Cardiac fibroblast (primary cell): Measurements from ENCODE around the gene NDUFA11.

Experiments used
- DNase-seq, 2 donors: peaks; one replicate each; pipeline versions ENCODE4 v3.0.0 to v3.0.0-alpha.2; 2010; ENCODE audit warnings: low read depth in 2 of 2
- H3K4me3 ChIP-seq, 2 donors: replicated peaks in 1 of 2; 1 replicate in 1 of 2; 2 replicates in 1 of 2; pipeline ENCODE4 v1.5.1; 2011; ENCODE audit warnings: low read depth in 2 of 2, low read length in 2 of 2, mild to moderate bottlenecking in 2 of 2, moderate library complexity in 1 of 2
- CTCF ChIP-seq: IDR thresholded peaks from one replicate; pipeline ENCODE4 v1.5.1; 2011; ENCODE audit warnings: low read depth, mild to moderate bottlenecking, low read length, inconsistent platforms

Gene NDUFA11

GRCh38 chr19:5937550-5937949, 34.0 kb upstream of the NDUFA11 start:
- no peak for TF ChIP-seq CTCF
- DNase-seq: no peak

GRCh38 chr19:5936292-5936592, 32.7 kb upstream of the NDUFA11 start:
- no peak for TF ChIP-seq CTCF
- H3K4me3 ChIP-seq: no peak overlapping the region
- no peak for DNase-seq

More at GRCh38 chr19:5937550-5937949, 34.0 kb upstream of the NDUFA11 start:
- H3K4me3 ChIP-seq: no peak overlapping the region

DNA sequence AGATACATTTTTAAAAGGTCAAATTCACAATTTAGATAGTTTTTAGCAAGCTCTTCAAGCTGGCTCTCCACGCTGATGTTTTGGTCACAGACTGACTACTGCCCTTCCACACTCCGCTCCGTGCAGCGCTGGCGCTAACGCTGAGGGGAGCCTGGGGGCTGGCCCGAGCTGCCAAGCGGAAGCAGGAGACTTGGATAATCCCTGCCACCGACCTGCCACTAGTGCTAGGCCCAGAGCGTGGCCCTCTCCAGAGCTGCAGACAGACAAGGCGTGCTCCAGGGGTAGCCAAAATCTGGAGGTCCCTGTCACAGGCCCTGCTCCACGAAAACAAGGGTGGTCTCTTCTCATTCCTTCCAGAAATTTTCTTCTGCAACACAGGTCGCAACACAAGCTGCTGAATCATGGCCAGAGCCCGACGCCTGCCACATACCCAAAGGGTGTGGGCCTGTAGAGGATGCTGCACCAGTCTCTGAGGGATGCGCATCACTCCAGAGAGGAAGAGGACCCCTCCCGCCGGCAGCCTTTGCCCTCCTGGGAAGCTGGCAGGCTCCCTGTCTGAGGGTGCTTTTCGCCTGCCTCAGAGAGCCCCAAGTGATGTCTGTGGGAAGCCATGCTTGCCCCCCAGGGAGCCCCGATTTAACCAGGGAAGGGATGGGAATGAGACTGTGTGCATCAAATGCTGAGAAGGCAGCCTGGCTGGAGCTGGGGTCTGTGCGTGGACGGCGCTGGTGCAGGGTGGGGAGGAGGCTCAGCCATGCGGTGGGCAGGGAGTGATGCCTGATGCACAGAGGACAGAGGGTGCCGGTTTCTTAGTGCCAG, 32.1 kb upstream of the NDUFA11 start:
- no peak overlapping the region for H3K4me3 ChIP-seq
- no peak for TF ChIP-seq CTCF
- DNase-seq: no peak

DNA sequence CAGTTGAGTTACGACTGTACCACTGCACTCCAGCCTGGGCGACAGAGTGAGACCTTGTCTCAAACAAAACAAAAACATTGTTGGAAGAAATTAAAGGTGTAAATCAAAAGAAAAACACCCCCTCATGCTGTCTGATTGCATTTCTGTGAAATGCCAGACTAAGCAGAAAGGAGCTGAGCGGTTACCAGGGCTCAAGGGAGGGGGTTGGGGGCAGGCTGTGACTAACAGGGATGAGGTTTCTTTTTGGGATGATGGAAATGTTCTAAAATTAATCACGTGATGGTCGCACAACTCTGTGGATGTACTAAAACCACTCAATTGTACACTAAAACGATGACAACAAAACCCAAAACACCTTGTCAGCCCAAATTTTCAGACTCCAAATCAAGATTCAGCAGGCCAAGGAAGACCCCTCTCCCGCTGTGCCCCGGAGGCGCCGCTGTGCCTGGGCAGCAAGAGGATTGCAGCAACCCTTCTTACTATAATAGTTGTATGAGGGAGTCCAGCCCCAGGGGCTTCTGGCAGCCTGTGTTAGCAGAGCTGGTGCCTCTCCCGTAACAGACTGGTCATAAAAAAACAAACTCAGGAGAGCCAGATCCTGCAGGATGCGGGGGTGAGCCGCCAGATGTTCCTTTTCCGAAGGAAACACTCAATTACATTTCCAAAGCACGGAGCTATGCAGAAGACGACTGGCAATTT, 31.3 kb upstream of the NDUFA11 start:
- TF ChIP-seq CTCF: no peak
- DNase-seq: peak; percentile 42 to 80
- H3K4me3 ChIP-seq: no peak overlapping the region

- no peak overlapping the region for H3K4me3 ChIP-seq
- TF ChIP-seq CTCF: no peak
- DNase-seq: peak in 1 of 2 donors; percentile 18
Measured at GRCh38 chr19:5934069-5934401, 30.4 kb upstream of the NDUFA11 start.

DNA sequence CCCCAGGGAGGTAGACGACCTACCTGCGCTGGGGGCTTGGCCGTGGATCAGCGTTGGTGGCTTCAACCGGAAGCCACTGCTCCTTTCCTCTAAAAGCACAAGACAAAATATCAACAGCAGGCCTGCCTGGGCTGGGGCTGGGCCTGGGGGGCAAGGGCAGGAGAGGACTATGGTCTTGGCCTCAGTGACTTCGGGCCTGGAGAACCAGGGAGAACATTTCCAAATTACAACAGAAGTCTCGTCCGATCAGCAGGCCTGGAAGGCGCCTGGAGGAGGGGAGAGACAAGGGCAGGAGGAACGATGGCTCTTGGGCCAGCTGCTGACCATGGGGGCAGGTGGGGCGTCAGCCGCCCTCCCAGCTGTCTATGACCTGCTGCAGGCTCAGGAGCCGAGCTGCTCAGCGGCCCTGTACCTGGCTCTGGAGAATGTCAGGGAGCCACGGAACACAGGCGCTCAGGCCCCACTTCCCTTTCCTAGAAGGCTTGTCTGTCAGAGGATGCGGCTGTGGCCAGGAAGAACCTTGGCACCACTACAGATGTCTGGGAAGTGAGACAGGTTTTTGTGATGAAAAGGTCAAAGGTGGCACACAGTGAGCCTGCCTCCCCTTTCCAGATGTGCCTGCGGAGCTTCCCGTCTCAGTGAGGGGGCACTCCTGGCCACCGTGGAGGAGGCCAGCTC, 29.9 kb upstream of the NDUFA11 start:
- no peak overlapping the region for H3K4me3 ChIP-seq
- TF ChIP-seq CTCF: no peak
- DNase-seq: no peak
